ENCODE measurements around the gene CIBAR2. TPM values are rescaled to one million over a fixed set of nuclear protein-coding genes. Genes with fewer than 3 reads are reported as not detected.
"Not testable (repeated sequence)": the region's sequence is repeated elsewhere in the genome, so short reads cannot be mapped to it uniquely, and the experiment has no call there.

The CIBAR2 gene
- total RNA-seq, 4 donors from 2014 or later = not detected

- Histone ChIP-seq H3K9me3 (no peaks in the 10 kb centered on the region), H3K4me1 (peaks cover 20 to 25% (median 22%) of the 10 kb centered on the region in 4 donors), H3K4me3 (no peak overlapping the region), H3K27ac (replicated peaks in 1 of 4) (no peak overlapping the region), H3K36me3 (peaks cover 0 to 4% (median 0%) of the 10 kb centered on the region in 4 donors), H3K27me3 (no peaks in the 10 kb centered on the region)
- no peak for DNase-seq (ENCODE audit: extremely low spot score)
- no peak for TF ChIP-seq POLR2A (IDR thresholded peaks at IDR 0.05; ENCODE audit: low read depth)
- TF ChIP-seq, protein P1, sequence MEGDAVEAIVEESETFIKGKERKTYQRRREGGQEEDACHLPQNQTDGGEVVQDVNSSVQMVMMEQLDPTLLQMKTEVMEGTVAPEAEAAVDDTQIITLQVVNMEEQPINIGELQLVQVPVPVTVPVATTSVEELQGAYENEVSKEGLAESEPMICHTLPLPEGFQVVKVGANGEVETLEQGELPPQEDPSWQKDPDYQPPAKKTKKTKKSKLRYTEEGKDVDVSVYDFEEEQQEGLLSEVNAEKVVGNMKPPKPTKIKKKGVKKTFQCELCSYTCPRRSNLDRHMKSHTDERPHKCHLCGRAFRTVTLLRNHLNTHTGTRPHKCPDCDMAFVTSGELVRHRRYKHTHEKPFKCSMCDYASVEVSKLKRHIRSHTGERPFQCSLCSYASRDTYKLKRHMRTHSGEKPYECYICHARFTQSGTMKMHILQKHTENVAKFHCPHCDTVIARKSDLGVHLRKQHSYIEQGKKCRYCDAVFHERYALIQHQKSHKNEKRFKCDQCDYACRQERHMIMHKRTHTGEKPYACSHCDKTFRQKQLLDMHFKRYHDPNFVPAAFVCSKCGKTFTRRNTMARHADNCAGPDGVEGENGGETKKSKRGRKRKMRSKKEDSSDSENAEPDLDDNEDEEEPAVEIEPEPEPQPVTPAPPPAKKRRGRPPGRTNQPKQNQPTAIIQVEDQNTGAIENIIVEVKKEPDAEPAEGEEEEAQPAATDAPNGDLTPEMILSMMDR (IDR thresholded peaks at IDR 0.05) = peak in 1 of 3 experiments; percentile 17
- WGBS = 97% methylated on average over 9 of the region's 9 CpGs
- intact Hi-C loops (cut with DNase I) = no loop called here
Measured at GRCh38 chr16:85057212-85057889, 54.9 kb downstream of the CIBAR2 start.

- peaks cover 20 to 25% (median 22%) of the 10 kb centered on the region in 4 donors for H3K4me1 ChIP-seq
- WGBS = 73% methylated on average over 16 of the region's 16 CpGs
- TF ChIP-seq EP300 (IDR thresholded peaks at IDR 0.05) = no peak
- TF ChIP-seq POLR2AphosphoS5 (IDR thresholded peaks at IDR 0.05) = no peak
- TF ChIP-seq, protein P1 (IDR thresholded peaks at IDR 0.05) = peak; percentile 26 to 47 (median 31)
- TF ChIP-seq POLR2A (IDR thresholded peaks at IDR 0.05; ENCODE audit: low read depth) = no peak
Measured at GRCh38 chr16:85056211-85056748, 56.0 kb downstream of the CIBAR2 start.

GRCh38 chr16:85055493-85056210 is 56.6 kb downstream of the CIBAR2 start:
- WGBS = 20% methylated on average over 9 of the region's 14 CpGs
- DNase-seq (ENCODE audit: extremely low spot score) = no peak
- Histone ChIP-seq H3K4me3 (peak overlapping the region; percentile 35 to 45 (median 43)), H3K4me1 (peaks cover 20 to 25% (median 24%) of the 10 kb centered on the region in 4 donors), H3K9me3 (no peaks in the 10 kb centered on the region), H3K27me3 (no peaks in the 10 kb centered on the region), H3K36me3 (peaks cover 0 to 4% (median 0%) of the 10 kb centered on the region in 4 donors), H3K27ac (replicated peaks in 1 of 4) (peak overlapping the region; percentile 65 to 71 (median 70))
- TF ChIP-seq POLR2A (IDR thresholded peaks at IDR 0.05; ENCODE audit: low read depth) (no peak), POLR2AphosphoS5 (IDR thresholded peaks at IDR 0.05) (peak; percentile 49 to 52), EP300 (IDR thresholded peaks at IDR 0.05) (no peak)
- TF ChIP-seq, protein P1 (IDR thresholded peaks at IDR 0.05) = no peak
- intact Hi-C loops (cut with DNase I) = no loop called here

More at GRCh38 chr16:85056211-85056748, 56.0 kb downstream of the CIBAR2 start:
- H3K4me3 ChIP-seq = peak overlapping the region; percentile 35 to 45 (median 43)
- H3K27ac ChIP-seq (replicated peaks in 1 of 4) = peak overlapping the region; percentile 65 to 71 (median 70)
- no peak for DNase-seq (ENCODE audit: extremely low spot score)
- H3K9me3 ChIP-seq = no peaks in the 10 kb centered on the region
- intact Hi-C loops (cut with DNase I) = no loop called here
- H3K27me3 ChIP-seq = no peaks in the 10 kb centered on the region
- H3K36me3 ChIP-seq = peaks cover 0 to 4% (median 0%) of the 10 kb centered on the region in 4 donors

DNA sequence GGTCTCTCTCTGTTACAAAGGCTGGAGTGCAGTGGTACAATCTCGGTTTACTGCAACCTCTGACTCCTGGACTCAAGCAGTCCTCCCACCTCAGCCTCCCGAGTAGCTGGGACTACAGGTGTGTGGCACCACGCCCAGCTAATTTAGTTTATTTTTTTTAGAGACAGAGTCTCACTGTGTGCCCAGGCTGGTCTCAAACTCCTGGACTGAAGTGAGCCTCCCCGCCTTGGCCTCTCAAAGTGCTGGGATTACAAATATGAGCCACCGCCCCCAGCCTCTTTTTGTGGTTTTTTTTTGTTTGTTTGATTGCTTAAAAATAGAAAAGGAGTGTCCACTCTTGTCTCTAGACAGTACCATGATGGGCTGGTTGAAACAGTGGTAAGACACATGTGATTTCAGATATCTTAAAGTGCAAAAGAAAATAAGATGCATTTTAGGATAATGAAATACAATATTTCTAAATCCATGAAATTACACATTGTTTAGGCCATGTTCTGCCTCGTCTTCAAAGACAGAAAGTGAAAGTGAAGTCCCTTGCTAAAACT is 57.3 kb downstream of the CIBAR2 start:
- Histone ChIP-seq H3K4me1 (peaks cover 20 to 27% (median 26%) of the 10 kb centered on the region in 4 donors), H3K27ac (replicated peaks in 1 of 4) (peak overlapping the region; percentile 65 to 71 (median 70)), H3K9me3 (no peaks in the 10 kb centered on the region), H3K27me3 (no peaks in the 10 kb centered on the region), H3K4me3 (peak overlapping the region; percentile 35 to 45 (median 43)), H3K36me3 (peaks cover 0 to 4% (median 0%) of the 10 kb centered on the region in 4 donors)
- 53% methylated on average over 6 of the region's 6 CpGs for WGBS
- no peak for TF ChIP-seq POLR2A (IDR thresholded peaks at IDR 0.05; ENCODE audit: low read depth)
- TF ChIP-seq, protein P1 (IDR thresholded peaks at IDR 0.05) = no peak
- no peak for DNase-seq (ENCODE audit: extremely low spot score)
- intact Hi-C loops (cut with DNase I) = no loop called here

GRCh38 chr16:85054321-85054720 is 58.0 kb downstream of the CIBAR2 start:
- H3K36me3 ChIP-seq; H3K27me3 ChIP-seq; H3K4me3 ChIP-seq; DNase-seq (ENCODE audit: extremely low spot score); intact Hi-C loops (cut with DNase I); H3K9me3 ChIP-seq: not testable (repeated sequence)
- WGBS = 93% methylated on average over 3 of the region's 3 CpGs
- Histone ChIP-seq H3K4me1 (peaks cover 20 to 27% (median 26%) of the 10 kb centered on the region in 4 donors), H3K27ac (replicated peaks in 1 of 4) (peak overlapping the region; percentile 65 to 71 (median 70))

Measured in esophagus muscularis mucosa (tissue), 4 donors.